Cardiac muscle cell (in vitro differentiated cells and primary cell): ENCODE measurements around the gene PAM. TPM values are rescaled to one million over a fixed set of nuclear protein-coding genes. Genes with fewer than 3 reads are reported as not detected.

Experiments used
- DNase-seq, 2 donors: peaks; one replicate each; pipeline versions ENCODE4 v3.0.0 to v3.0.0-alpha.2; 2010 to 2017; ENCODE audit warnings: low read depth in 1 of 2, low spot score in 1 of 2
- H3K27ac ChIP-seq: fragments of 200-600 bp; sonication (generic); 2 replicates; pipeline ENCODE4 v1.5.1; 2016
- H3K27me3 ChIP-seq: fragments of 200-600 bp; sonication (generic); 2 replicates; pipeline ENCODE4 v1.6.0; 2016; ENCODE audit warnings: control low read depth
- H3K36me3 ChIP-seq: fragments of 200-600 bp; sonication (generic); 2 replicates; pipeline ENCODE4 v1.5.1; 2016; ENCODE audit warnings: control low read depth
- H3K4me1 ChIP-seq: fragments of 200-600 bp; sonication (generic); 2 replicates; pipeline ENCODE4 v1.8.1; 2017; ENCODE audit warnings: low read depth, mild to moderate bottlenecking, mixed run types
- H3K4me3 ChIP-seq: fragments of 200-600 bp; sonication (generic); 2 replicates; pipeline ENCODE4 v1.5.1; 2016; ENCODE audit warnings: mild to moderate bottlenecking
- H3K9me3 ChIP-seq: fragments of 200-600 bp; sonication (generic); 2 replicates; pipeline ENCODE4 v1.5.1; 2017; ENCODE audit warnings: low read depth, mild to moderate bottlenecking, control low read depth
- polyA plus RNA-seq: library from polyadenylated mRNA; unstranded; fragments of >200 nt; fragmentation: Nextera tagmentation; extraction: Ambion mirVana; gene quantifications from 2 replicates; pipeline ENCODE4 v1.2.1, GENCODE V29; 2016
- total RNA-seq: library from RNA; depleted of rRNA; stranded (reverse); fragments of >200 nt; gene quantifications from 2 replicates; pipeline ENCODE4 v1.2.3, GENCODE V29; 2016
- TF ChIP-seq, protein P1 (sequence below): IDR thresholded peaks from 2 replicates; pipeline ENCODE4 v1.5.1; 2012; ENCODE audit warnings: low read depth, mild to moderate bottlenecking, low read length

PAM gene
- total and polyA plus RNA-seq, 2 experiments from 2014 or later, result 375 to 392 TPM

DNA sequence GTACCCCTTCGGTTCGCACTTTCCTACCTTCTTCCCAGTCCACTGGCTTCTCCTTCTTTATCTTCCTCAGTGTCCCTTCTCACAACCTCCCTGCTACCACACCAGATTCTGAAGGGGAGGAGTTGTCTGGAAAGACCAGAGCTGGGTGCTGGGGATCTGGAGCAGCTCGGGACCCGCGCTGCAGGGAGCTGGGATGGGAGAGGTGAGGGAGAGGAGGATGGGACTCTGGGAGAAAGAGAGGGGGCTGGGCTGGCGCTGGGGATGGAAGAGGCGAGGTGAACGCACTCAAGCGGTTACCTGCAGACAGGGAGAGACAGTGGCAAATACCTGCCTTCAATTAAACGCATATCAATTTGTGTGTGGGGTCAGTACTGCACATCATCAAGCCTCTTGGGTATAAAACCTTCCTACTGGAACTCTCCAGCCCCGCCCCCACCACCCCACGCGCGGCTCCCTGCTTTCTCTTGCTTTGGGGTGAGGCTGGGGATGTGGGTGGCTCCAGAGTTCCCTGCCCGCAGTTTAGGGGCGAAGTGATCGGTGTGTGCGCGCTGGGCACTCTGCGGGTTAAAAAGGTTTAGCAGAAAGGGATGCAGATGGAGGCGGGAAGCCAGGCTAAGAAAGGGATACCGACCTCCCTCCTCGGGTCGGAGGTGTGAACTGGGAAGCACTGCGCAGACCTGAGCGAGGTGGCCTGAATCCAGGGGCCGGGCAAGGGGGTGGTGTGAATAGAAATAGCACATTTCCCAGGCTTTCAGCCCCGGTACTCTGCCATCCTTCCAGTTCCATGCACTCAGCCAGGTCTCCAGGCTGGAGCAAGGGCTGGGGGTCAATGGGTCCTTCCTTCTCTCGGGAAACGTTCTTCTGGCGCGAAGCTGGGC is 977 bp upstream of the PAM start:
- H3K27me3 ChIP-seq, result peaks cover 15% of the 10 kb centered on the region
- peaks cover 5% of the 10 kb centered on the region for H3K4me1 ChIP-seq
- H3K27ac ChIP-seq, result no peak overlapping the region
- H3K9me3 ChIP-seq, result no peaks in the 10 kb centered on the region
- TF ChIP-seq, protein P1, sequence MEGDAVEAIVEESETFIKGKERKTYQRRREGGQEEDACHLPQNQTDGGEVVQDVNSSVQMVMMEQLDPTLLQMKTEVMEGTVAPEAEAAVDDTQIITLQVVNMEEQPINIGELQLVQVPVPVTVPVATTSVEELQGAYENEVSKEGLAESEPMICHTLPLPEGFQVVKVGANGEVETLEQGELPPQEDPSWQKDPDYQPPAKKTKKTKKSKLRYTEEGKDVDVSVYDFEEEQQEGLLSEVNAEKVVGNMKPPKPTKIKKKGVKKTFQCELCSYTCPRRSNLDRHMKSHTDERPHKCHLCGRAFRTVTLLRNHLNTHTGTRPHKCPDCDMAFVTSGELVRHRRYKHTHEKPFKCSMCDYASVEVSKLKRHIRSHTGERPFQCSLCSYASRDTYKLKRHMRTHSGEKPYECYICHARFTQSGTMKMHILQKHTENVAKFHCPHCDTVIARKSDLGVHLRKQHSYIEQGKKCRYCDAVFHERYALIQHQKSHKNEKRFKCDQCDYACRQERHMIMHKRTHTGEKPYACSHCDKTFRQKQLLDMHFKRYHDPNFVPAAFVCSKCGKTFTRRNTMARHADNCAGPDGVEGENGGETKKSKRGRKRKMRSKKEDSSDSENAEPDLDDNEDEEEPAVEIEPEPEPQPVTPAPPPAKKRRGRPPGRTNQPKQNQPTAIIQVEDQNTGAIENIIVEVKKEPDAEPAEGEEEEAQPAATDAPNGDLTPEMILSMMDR, result no peak
- no peaks in the 10 kb centered on the region for H3K36me3 ChIP-seq
- peak in 1 of 2 donors; percentile 3 for DNase-seq
- peak overlapping the region; percentile 48 for H3K4me3 ChIP-seq

DNA sequence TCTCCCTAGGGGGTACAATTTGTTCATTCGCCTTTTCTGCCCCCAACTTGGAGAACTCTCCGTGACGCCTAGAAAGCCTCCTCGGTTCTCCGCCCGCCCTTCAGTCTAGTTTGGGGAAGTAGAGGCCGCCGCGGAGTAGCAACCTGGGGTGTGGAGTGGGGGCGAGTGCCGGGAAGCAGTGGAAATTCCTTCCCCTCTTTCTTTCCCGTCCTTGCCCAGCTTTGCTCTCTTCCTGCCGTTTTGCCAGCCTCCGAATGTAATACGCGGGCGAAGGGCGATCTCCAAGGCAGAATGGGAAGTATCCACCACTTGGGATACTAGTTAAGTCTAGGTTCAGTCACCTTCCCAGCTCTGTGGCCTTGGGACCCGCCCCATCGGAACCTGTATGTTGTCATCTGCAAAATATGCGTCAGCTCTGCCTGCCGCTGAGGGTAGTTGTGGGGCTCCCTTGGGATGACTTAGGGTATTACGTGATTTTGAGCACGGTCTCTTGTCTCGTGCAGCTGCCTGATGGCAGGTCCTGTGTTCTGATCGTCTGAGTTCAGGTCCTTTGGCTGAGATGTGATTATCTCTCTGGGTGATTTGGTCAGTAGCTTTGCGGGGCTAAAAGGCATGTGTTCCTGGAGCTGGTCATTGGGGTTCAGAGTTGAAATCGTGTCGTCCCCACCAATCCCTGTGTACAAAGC is 724 bp downstream of the PAM start:
- Histone ChIP-seq H3K27ac (no peak overlapping the region), H3K4me3 (peak overlapping the region; percentile 48), H3K36me3 (no peaks in the 10 kb centered on the region), H3K27me3 (peaks cover 15% of the 10 kb centered on the region), H3K4me1 (peaks cover 5% of the 10 kb centered on the region), H3K9me3 (no peaks in the 10 kb centered on the region)
- DNase-seq, result peak; percentile 36 to 74
- TF ChIP-seq, protein P1, result no peak

DNA sequence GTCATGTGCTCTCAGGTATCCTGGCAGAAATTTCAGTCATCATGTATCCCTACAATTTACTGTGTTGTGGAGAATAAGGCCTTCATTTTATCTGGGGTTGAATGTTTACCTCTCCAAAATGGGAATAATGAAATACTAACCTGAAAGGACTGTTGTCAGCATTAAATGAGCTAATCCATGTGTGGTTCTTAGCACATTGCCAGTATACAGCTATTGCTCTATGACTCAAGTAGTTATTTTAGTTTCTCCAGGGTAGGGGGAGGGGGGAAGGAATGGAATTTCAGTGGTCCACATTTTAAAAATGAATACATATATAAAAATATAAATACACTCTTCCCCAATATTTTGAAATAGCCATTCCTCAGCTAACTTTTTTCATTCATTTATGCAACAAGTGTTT is 3.5 kb downstream of the PAM start:
- TF ChIP-seq, protein P1, result no peak

DNA sequence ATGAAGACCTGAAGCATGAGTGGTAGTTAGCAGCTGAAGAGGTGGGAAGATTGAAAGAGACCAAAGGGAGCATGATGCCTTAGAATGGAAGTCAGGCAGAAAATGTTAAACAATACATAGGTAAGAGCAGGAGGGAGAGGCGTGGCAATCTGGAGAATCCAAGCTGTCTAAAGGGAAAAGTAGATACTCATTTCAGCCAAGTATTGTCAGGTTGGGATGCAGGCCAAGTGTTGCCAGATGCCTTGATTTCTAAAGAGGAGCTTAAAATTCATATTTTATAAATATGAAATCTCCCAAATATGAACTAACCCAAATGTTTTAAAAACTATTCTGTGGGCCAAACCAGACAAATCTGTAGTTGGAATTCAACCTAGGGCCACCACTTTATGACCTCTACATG is 4.2 kb downstream of the PAM start:
- Histone ChIP-seq H3K4me1 (peaks cover 9% of the 10 kb centered on the region), H3K36me3 (no peaks in the 10 kb centered on the region), H3K4me3 (no peak overlapping the region), H3K9me3 (no peaks in the 10 kb centered on the region), H3K27me3 (peaks cover 2% of the 10 kb centered on the region), H3K27ac (no peak overlapping the region)
- no peak for DNase-seq
- TF ChIP-seq, protein P1, result no peak

More for the DNA sequence above, 3.5 kb downstream of the PAM start:
- DNase-seq, result peak in 1 of 2 donors; percentile 13
- Histone ChIP-seq H3K9me3 (no peaks in the 10 kb centered on the region), H3K36me3 (no peaks in the 10 kb centered on the region), H3K27ac (no peak overlapping the region), H3K4me1 (peaks cover 9% of the 10 kb centered on the region), H3K4me3 (no peak overlapping the region), H3K27me3 (peaks cover 9% of the 10 kb centered on the region)

DNA sequence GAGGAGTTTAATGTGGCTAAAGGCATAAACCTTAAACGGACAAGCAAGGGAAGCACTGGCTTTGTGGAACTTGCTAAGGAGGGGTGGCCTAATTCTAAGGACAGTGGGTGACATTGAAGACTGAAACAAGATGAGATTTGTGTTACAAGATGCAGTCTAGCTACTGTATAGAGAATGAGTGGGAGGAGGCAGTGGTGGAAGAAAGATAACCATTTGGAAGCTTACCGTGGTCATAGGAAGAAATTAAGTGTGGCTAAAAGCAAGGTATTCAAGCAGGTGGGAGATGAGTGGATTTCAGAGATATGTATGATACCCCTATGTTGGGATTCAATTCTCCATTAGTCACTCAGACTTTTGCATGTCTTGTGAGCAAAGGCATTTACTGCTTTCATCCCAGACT is 4.6 kb downstream of the PAM start:
- TF ChIP-seq, protein P1, result no peak
- no peak for DNase-seq
- no peaks in the 10 kb centered on the region for H3K9me3 ChIP-seq
- H3K4me3 ChIP-seq, result no peak overlapping the region
- peaks cover 9% of the 10 kb centered on the region for H3K4me1 ChIP-seq
- H3K27me3 ChIP-seq, result no peaks in the 10 kb centered on the region
- H3K27ac ChIP-seq, result no peak overlapping the region
- no peaks in the 10 kb centered on the region for H3K36me3 ChIP-seq
